CD14-positive monocyte (primary cell): Measurements from ENCODE around the gene ITPR3. TPM values are rescaled to one million over a fixed set of nuclear protein-coding genes. Genes with fewer than 3 reads are reported as not detected.

Experiments used
- DNase-seq, 3 donors: peaks; one replicate each; pipeline ENCODE4 v3.0.0-alpha.2; 2011 to 2022
- H2AFZ ChIP-seq: 2 replicates; pipeline ENCODE4 v1.6.0; 2012; ENCODE audit warnings: mild to moderate bottlenecking, low read depth, low read length, inconsistent platforms; ENCODE audit not compliant: insufficient read depth, poor library complexity, severe bottlenecking
- H3K27ac ChIP-seq, 2 donors: 1 replicate in 1 of 2; 2 replicates in 1 of 2; pipeline ENCODE4 v1.5.1; 2012 to 2013; ENCODE audit warnings: low read length in 2 of 2, control low read depth in 1 of 2, inconsistent platforms in 1 of 2, low read depth in 1 of 2, mild to moderate bottlenecking in 1 of 2
- H3K27me3 ChIP-seq, 2 donors: one replicate each; pipeline versions ENCODE4 v1.6.0 to v1.6.1; 2011 to 2013; ENCODE audit warnings: low read length in 2 of 2; ENCODE audit not compliant: control insufficient read depth in 2 of 2, insufficient read depth in 2 of 2
- H3K36me3 ChIP-seq, 2 donors: replicated peaks in 1 of 2; 1 replicate in 1 of 2; 2 replicates in 1 of 2; pipeline versions ENCODE4 v1.5.1 to v1.6.1; 2012 to 2013; ENCODE audit warnings: low read length in 2 of 2, control low read depth in 1 of 2, inconsistent platforms in 1 of 2, mild to moderate bottlenecking in 1 of 2; ENCODE audit not compliant: insufficient read depth in 2 of 2, control insufficient read depth in 1 of 2
- H3K4me1 ChIP-seq, 2 donors: 1 replicate in 1 of 2; 2 replicates in 1 of 2; pipeline versions ENCODE4 v1.5.1 to v1.6.1; 2012 to 2013; ENCODE audit warnings: low read length in 2 of 2, control low read depth in 1 of 2, inconsistent platforms in 1 of 2, mild to moderate bottlenecking in 1 of 2, moderate library complexity in 1 of 2; ENCODE audit not compliant: insufficient read depth in 2 of 2, control insufficient read depth in 1 of 2
- H3K4me2 ChIP-seq: replicated peaks from 2 replicates; pipeline ENCODE3; 2012; ENCODE audit warnings: low read length, moderate library complexity, mild to moderate bottlenecking; ENCODE audit not compliant: poor library complexity, severe bottlenecking; ENCODE audit errors: extremely low read depth
- H3K4me3 ChIP-seq, 3 experiments: fragments of 200-600 bp in 1 of 3; sonication (generic) in 1 of 3; replicated peaks in 1 of 3; 1 replicate in 2 of 3; 2 replicates in 1 of 3; pipeline ENCODE4 v1.5.1; 2011 to 2013; ENCODE audit warnings: low read length in 3 of 3, mild to moderate bottlenecking in 3 of 3, control low read depth in 2 of 3, low read depth in 2 of 3, inconsistent platforms in 1 of 3, moderate library complexity in 1 of 3
- H3K79me2 ChIP-seq: 2 replicates; pipeline ENCODE4 v1.6.0; 2012; ENCODE audit warnings: mild to moderate bottlenecking, control low read depth, inconsistent platforms, low read length, moderate library complexity; ENCODE audit not compliant: insufficient read depth
- H3K9ac ChIP-seq: 2 replicates; pipeline ENCODE4 v1.6.0; 2017; ENCODE audit warnings: low read length, mild to moderate bottlenecking; ENCODE audit not compliant: insufficient read depth, poor library complexity, severe bottlenecking
- H3K9me3 ChIP-seq, 2 donors: replicated peaks in 1 of 2; 1 replicate in 1 of 2; 2 replicates in 1 of 2; pipeline versions ENCODE4 v1.5.1 to v1.6.1; 2012 to 2013; ENCODE audit warnings: low read length in 2 of 2, control low read depth in 1 of 2; ENCODE audit not compliant: control insufficient read depth in 1 of 2, insufficient read depth in 1 of 2
- H4K20me1 ChIP-seq: 2 replicates; pipeline ENCODE4 v1.6.0; 2012; ENCODE audit warnings: mild to moderate bottlenecking, low read length, control low read depth, moderate library complexity; ENCODE audit not compliant: insufficient read depth
- H3K27ac Mint-ChIP-seq, 7 donors: one replicate each; pipeline ENCODE4 v1.8.0; 2020; ENCODE audit warnings: mild to moderate bottlenecking in 7 of 7, mixed read lengths in 7 of 7, moderate library complexity in 6 of 7, inconsistent platforms in 2 of 7
- H3K27me3 Mint-ChIP-seq, 3 donors: one replicate each; pipeline ENCODE4 v1.8.0; 2021 to 2022; ENCODE audit warnings: low read depth in 3 of 3, mild to moderate bottlenecking in 3 of 3, mixed read lengths in 3 of 3, moderate library complexity in 3 of 3, inconsistent platforms in 1 of 3
- H3K36me3 Mint-ChIP-seq, 2 donors: one replicate each; pipeline ENCODE4 v1.8.0; 2020; ENCODE audit warnings: mixed read lengths in 2 of 2, inconsistent platforms in 1 of 2, mild to moderate bottlenecking in 1 of 2
- H3K4me1 Mint-ChIP-seq: one replicate; pipeline ENCODE4 v1.8.0; 2020; ENCODE audit warnings: mild to moderate bottlenecking, mixed read lengths
- H3K4me3 Mint-ChIP-seq, 2 donors: one replicate each; pipeline ENCODE4 v1.8.0; 2020; ENCODE audit warnings: mild to moderate bottlenecking in 2 of 2, mixed read lengths in 2 of 2, moderate library complexity in 1 of 2
- H3K9me3 Mint-ChIP-seq, 7 donors: one replicate each; pipeline ENCODE4 v1.8.0; 2020 to 2022; ENCODE audit warnings: mixed read lengths in 7 of 7, mild to moderate bottlenecking in 6 of 7, moderate library complexity in 6 of 7, inconsistent platforms in 2 of 7
- CTCF ChIP-seq: fragments of 200-600 bp; IDR thresholded peaks from one replicate; pipeline ENCODE4 v1.8.0; 2022; ENCODE audit warnings: antibody characterized with exemption, mild to moderate bottlenecking
- WGBS: methylation state at CpG from one replicate; pipeline ENCODE4 v1.1.5; 2013; ENCODE audit warnings: missing lambda C conversion rate; ENCODE audit not compliant: insufficient coverage; 5-methylcytosine and 5-hydroxymethylcytosine counted together
- intact Hi-C, 2 donors: fragments of 100-400 bp; cut with micrococcal nuclease; formaldehyde crosslinking; loops; one replicate each; pipeline versions ENCODE4 v1.15.0 to v1.15.1; 2023
- polyA plus RNA-seq, 3 donors: library from polyadenylated mRNA; depleted of rRNA in 1 of 3; unstranded in 2 of 3; stranded (reverse) in 1 of 3; fragments of 300-500 nt in 2 of 3; fragments of >200 nt in 1 of 3; fragmentation: Illumina TruSeq in 2 of 3; gene quantifications; 1 replicate in 2 of 3; 2 replicates in 1 of 3; pipeline ENCODE4 v1.2.3, GENCODE V29; 2012 to 2021

ITPR3 gene
- polyA plus RNA-seq, 3 donors: 1.8 TPM; not detected in 2

GRCh38 chr6:33590531-33591198 lies 30.5 kb upstream of the ITPR3 start:
- H3K4me2 ChIP-seq: no peak overlapping the region
- no peak overlapping the region for H3K9ac ChIP-seq
- no peak overlapping the region for H3K4me3 ChIP-seq
- no peak for DNase-seq
- Mint-ChIP-seq H3K27ac (no peak overlapping the region), H3K36me3 (no peaks in the 10 kb centered on the region), H3K4me3 (no peak overlapping the region), H3K9me3 (peaks cover 0 to 3% (median 0%) of the 10 kb centered on the region in 7 donors), H3K4me1 (peaks cover 19% of the 10 kb centered on the region), H3K27me3 (peaks cover 22 to 27% (median 25%) of the 10 kb centered on the region in 3 donors)
- TF ChIP-seq CTCF: no peak
- no peak overlapping the region for H3K27ac ChIP-seq
- H3K27me3 ChIP-seq: peaks cover 3 to 14% of the 10 kb centered on the region in 2 donors
- no peaks in the 10 kb centered on the region for H4K20me1 ChIP-seq
- intact Hi-C loops: no loop called here
- no peaks in the 10 kb centered on the region for H3K36me3 ChIP-seq
- 85% methylated on average over 12 of the region's 15 CpGs for WGBS
- no peaks in the 10 kb centered on the region for H3K79me2 ChIP-seq
- no peak overlapping the region for H2AFZ ChIP-seq
- no peaks in the 10 kb centered on the region for H3K9me3 ChIP-seq
- H3K4me1 ChIP-seq: peaks cover 3 to 13% of the 10 kb centered on the region in 2 donors

- Histone ChIP-seq H3K9ac (no peak overlapping the region), H3K79me2 (no peaks in the 10 kb centered on the region), H3K9me3 (no peaks in the 10 kb centered on the region), H3K4me2 (no peak overlapping the region), H3K4me3 (no peak overlapping the region), H2AFZ (no peak overlapping the region), H3K27me3 (peaks cover 3 to 14% of the 10 kb centered on the region in 2 donors), H4K20me1 (no peaks in the 10 kb centered on the region), H3K4me1 (peaks cover 0 to 10% of the 10 kb centered on the region in 2 donors), H3K36me3 (no peaks in the 10 kb centered on the region), H3K27ac (no peak overlapping the region)
- WGBS: 89% methylated on average over 4 of the region's 9 CpGs
- Mint-ChIP-seq H3K36me3 (no peaks in the 10 kb centered on the region), H3K27me3 (peaks cover 22 to 27% (median 27%) of the 10 kb centered on the region in 3 donors), H3K9me3 (peaks cover 0 to 3% (median 0%) of the 10 kb centered on the region in 7 donors), H3K27ac (peak overlapping the region in 1 of 7 donors; percentile 24), H3K4me1 (peaks cover 16% of the 10 kb centered on the region), H3K4me3 (no peak overlapping the region)
- no peak for DNase-seq
- intact Hi-C loops: no loop called here
- TF ChIP-seq CTCF: no peak
Measured at GRCh38 chr6:33591424-33592032, 29.6 kb upstream of the ITPR3 start.
